Heart right ventricle (tissue), 16 donors: ENCODE measurements around the gene GSTT2B. TPM values are rescaled to one million over a fixed set of nuclear protein-coding genes. Genes with fewer than 3 reads are reported as not detected.

Experiments
- ATAC-seq, 8 donors: fragments of 200-7000 bp; cut with Tn5 transposase; one replicate each; pipeline ENCODE4 v1.9.1; 2020; ENCODE audit warnings: mild to moderate bottlenecking in 8 of 8, moderate library complexity in 8 of 8, moderate number of reproducible peaks in 1 of 8
- DNase-seq, 2 donors: peaks; one replicate each; pipeline ENCODE4 v3.0.0-alpha.2; 2020
- H3K27ac ChIP-seq, 10 donors: fragments of 200-600 bp; sonication (generic) in 2 of 10; one replicate each; pipeline versions ENCODE4 v1.5.0 to v1.8.0; 2020 to 2022; ENCODE audit warnings: mild to moderate bottlenecking in 3 of 10
- H3K27me3 ChIP-seq, 7 donors: fragments of 200-600 bp; one replicate each; pipeline ENCODE4 v1.8.0; 2021 to 2022; ENCODE audit warnings: mild to moderate bottlenecking in 2 of 7
- H3K36me3 ChIP-seq, 9 donors: fragments of 200-600 bp; sonication (generic) in 1 of 9; one replicate each; pipeline versions ENCODE4 v1.5.0 to v1.8.0; 2020 to 2022; ENCODE audit warnings: mild to moderate bottlenecking in 2 of 9
- H3K4me1 ChIP-seq, 9 donors: fragments of 200-600 bp; sonication (generic) in 1 of 9; one replicate each; pipeline versions ENCODE4 v1.5.0 to v1.8.0; 2020 to 2022; ENCODE audit warnings: mild to moderate bottlenecking in 4 of 9
- H3K4me3 ChIP-seq, 10 donors: fragments of 200-600 bp; sonication (generic) in 2 of 10; one replicate each; pipeline versions ENCODE4 v1.5.0 to v1.8.0; 2020 to 2022; ENCODE audit warnings: mild to moderate bottlenecking in 7 of 10, moderate library complexity in 2 of 10
- H3K9me3 ChIP-seq, 11 donors: fragments of 200-600 bp in 10 of 11; sonication (generic) in 2 of 11; one replicate each; pipeline versions ENCODE4 v1.5.0 to v1.8.0; 2013 to 2022; ENCODE audit warnings: mild to moderate bottlenecking in 2 of 11, control low read depth in 1 of 11, moderate library complexity in 1 of 11
- WGBS, 2 donors: extraction: QIAGEN DNeasy Blood & Tissue Kit; methylation state at CpG; one replicate each; pipeline ENCODE4 v1.1.7; 2013; ENCODE audit warnings: inconsistent platforms in 1 of 2; 5-methylcytosine and 5-hydroxymethylcytosine counted together
- intact Hi-C, 10 donors: fragments of 100-400 bp; cut with DNase I; formaldehyde crosslinking; loops; one replicate each; pipeline versions ENCODE4 v1.11.1 to v1.14.2; 2022
- polyA plus RNA-seq, 2 donors: library from polyadenylated mRNA; stranded (reverse); fragments of 200-250 nt; gene quantifications; one replicate each; pipeline ENCODE4 v1.2.3, GENCODE V29; 2013
- total RNA-seq, 10 donors: library from RNA; stranded (reverse); fragmentation: NEBNext Ultra II Directional in 3 of 10; extraction: Animal tissue kit (Norgen Biotek cat#: 25700) in 3 of 10; gene quantifications; one replicate each; pipeline versions ENCODE4 v1.2.1 to v1.2.4, GENCODE V29; 2021 to 2023
- TF ChIP-seq, protein P1 (sequence below), 9 donors: fragments of 200-600 bp; sonication (generic) in 2 of 9; IDR thresholded peaks; one replicate each; pipeline versions ENCODE4 v1.5.0 to v1.8.0; 2021 to 2022; ENCODE audit warnings: antibody characterized with exemption in 9 of 9, mild to moderate bottlenecking in 5 of 9, moderate library complexity in 1 of 9
- donor health status: Arrhythmogenic right ventricular cardiomyopathy.
- donor health status: ischemic (EF 13 %, LVEDD 7.1; RV severe dilation, severe dysfunction).
- donor health status: healthy with polysubstance abuse.
- donor health status: DM: no; HTN: yes; CAD: no.
- donor health status: DM: no; HTN: no; CAD: no.
- donor health status: ischemic (EF 25% LVEDD 6.9; RV normal size, moderate dysfunction).
- donor health status: ischemic (EF 25% LVEDD 5.7; RV mildly dilated, moderate dysfunction).
- donor health status: healthy.
- donor health status: DM: yes; HTN: yes; CAD: no.
- donor health status: Ischemic cardiomyopathy.
- donor health status: ischemic (EF 35%, LVEDD 5.7; RV mildly dilated, moderate dysfunction).
- donor health status: nonischemic (EF 11% LVEDD 7.7; RV severe dilation, severe dysfunction).
- donor health status: DM: yes; HTN: yes; CAD: no.
- donor health status: PGD.
- donor health status: ischemic (EF 29% LVEDD 5.4; RV normal size, mild dysfunction).
- donor health status: nonischemic (EF 23%, LVEDD 6.1; RV moderate dilation, normal function).

GSTT2B gene
- total and polyA plus RNA-seq, 12 donors, result 1.3 to 25.4 (median 5.4) TPM

DNA sequence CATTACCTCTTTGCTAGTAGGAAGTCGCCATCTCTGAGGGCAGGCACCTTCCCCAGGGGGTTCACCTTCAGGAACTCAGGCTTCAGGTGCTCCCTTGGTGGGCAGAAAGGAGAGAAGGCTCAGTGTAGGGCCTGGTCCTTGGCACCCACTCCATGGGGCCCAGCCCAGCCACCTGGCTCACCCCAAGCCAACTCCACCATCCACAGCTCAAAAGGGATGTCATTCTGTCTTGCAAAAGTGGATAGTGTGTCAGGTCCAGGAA, 47.0 kb upstream of the GSTT2B start:
- 83 to 100% methylated on average over 1 of the region's 1 CpG for WGBS, 2 donors
- intact Hi-C loops, result loop anchor here in 6 of 10 donors (5.0 to 10.0 kb wide), 3 partner anchors 71 to 167 kb away; no protein-coding TSS in a partner anchor

DNA sequence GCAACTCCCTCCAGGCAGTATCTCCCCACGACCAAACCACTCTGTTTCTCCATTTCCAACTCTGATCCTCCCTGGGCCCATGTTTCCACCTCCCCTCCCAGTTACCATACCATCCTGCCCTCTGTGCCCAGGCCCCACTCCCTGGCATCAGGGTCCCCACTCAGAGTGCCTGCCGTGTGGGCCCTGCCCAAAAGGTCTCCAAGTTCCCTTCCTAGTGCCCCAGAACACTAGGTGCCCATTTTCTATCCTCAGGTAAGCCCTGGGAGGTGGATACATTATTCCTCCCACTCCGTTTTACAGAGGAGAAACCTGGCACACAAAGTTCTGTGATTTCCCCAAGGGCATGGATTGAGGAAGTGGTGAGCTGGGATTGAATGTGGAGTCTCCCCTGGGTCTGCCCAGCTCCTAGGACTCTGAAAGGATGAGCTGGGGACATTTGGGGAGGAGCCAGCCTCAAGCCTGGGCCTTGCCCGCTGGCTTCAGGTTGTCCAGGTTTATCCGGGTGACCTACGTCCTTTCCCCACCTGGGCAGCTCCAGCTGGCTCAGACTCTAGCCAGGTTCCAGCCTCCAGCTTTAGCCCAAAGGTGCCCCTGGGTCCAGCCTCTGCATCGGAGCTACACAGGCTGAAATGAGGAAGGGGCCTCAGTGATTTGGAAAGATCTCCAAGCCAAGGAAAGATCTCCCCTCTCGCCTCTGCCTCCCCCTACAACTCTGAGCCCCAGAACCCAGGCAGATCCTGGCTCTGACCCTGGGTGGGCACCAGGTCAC, 46.4 kb upstream of the GSTT2B start:
- WGBS, 2 donors, result 81 to 94% methylated on average over 8 of the region's 8 CpGs
- TF ChIP-seq, protein P1, sequence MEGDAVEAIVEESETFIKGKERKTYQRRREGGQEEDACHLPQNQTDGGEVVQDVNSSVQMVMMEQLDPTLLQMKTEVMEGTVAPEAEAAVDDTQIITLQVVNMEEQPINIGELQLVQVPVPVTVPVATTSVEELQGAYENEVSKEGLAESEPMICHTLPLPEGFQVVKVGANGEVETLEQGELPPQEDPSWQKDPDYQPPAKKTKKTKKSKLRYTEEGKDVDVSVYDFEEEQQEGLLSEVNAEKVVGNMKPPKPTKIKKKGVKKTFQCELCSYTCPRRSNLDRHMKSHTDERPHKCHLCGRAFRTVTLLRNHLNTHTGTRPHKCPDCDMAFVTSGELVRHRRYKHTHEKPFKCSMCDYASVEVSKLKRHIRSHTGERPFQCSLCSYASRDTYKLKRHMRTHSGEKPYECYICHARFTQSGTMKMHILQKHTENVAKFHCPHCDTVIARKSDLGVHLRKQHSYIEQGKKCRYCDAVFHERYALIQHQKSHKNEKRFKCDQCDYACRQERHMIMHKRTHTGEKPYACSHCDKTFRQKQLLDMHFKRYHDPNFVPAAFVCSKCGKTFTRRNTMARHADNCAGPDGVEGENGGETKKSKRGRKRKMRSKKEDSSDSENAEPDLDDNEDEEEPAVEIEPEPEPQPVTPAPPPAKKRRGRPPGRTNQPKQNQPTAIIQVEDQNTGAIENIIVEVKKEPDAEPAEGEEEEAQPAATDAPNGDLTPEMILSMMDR (IDR thresholded peaks at IDR 0.05), result no peak
- intact Hi-C loops, result loop anchor here in 6 of 10 donors (5.0 to 10.0 kb wide), 3 partner anchors 70 to 167 kb away; no protein-coding TSS in a partner anchor
- Histone ChIP-seq H3K27ac (no peak overlapping the region), H3K4me3 (no peak overlapping the region), H3K4me1 (peaks cover 0 to 26% (median 21%) of the 10 kb centered on the region in 9 donors), H3K9me3 (no peaks in the 10 kb centered on the region), H3K36me3 (no peaks in the 10 kb centered on the region), H3K27me3 (no peaks in the 10 kb centered on the region)
- no peak for DNase-seq
- no peak for ATAC-seq

More for the DNA sequence above, 47.0 kb upstream of the GSTT2B start:
- H3K27ac ChIP-seq, result no peak overlapping the region
- H3K27me3 ChIP-seq, result no peaks in the 10 kb centered on the region
- peaks cover 0 to 31% (median 24%) of the 10 kb centered on the region in 9 donors for H3K4me1 ChIP-seq
- no peak for ATAC-seq
- no peak overlapping the region for H3K4me3 ChIP-seq
- no peaks in the 10 kb centered on the region for H3K36me3 ChIP-seq
- no peaks in the 10 kb centered on the region for H3K9me3 ChIP-seq
- no peak for DNase-seq
- TF ChIP-seq, protein P1 (IDR thresholded peaks at IDR 0.05), result no peak

DNA sequence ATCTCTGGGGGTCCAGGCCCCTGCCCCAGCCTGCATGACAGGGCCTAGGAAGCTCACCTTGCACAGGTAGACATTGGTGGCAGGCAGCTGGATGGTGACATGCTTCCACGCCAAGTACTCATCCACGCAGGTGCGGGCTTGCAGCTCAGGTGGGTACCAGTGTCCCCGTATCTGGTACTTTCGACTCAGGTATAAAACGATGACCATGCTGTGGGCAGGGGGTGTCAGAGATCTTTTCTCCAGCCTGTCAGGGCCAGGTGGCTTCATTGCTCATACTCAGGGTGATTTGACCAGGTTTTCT, 45.9 kb upstream of the GSTT2B start:
- Histone ChIP-seq H3K27ac (no peak overlapping the region), H3K4me3 (no peak overlapping the region), H3K36me3 (no peaks in the 10 kb centered on the region), H3K4me1 (peaks cover 0 to 21% (median 15%) of the 10 kb centered on the region in 9 donors), H3K27me3 (no peaks in the 10 kb centered on the region), H3K9me3 (no peaks in the 10 kb centered on the region)
- intact Hi-C loops, result loop anchor here in 6 of 10 donors (5.0 to 10.0 kb wide), 3 partner anchors 70 to 168 kb away; no protein-coding TSS in a partner anchor
- TF ChIP-seq, protein P1 (IDR thresholded peaks at IDR 0.05), result no peak
- DNase-seq (no peak), ATAC-seq (no peak)
- WGBS, 2 donors, result 91 to 98% methylated on average over 6 of the region's 6 CpGs

DNA sequence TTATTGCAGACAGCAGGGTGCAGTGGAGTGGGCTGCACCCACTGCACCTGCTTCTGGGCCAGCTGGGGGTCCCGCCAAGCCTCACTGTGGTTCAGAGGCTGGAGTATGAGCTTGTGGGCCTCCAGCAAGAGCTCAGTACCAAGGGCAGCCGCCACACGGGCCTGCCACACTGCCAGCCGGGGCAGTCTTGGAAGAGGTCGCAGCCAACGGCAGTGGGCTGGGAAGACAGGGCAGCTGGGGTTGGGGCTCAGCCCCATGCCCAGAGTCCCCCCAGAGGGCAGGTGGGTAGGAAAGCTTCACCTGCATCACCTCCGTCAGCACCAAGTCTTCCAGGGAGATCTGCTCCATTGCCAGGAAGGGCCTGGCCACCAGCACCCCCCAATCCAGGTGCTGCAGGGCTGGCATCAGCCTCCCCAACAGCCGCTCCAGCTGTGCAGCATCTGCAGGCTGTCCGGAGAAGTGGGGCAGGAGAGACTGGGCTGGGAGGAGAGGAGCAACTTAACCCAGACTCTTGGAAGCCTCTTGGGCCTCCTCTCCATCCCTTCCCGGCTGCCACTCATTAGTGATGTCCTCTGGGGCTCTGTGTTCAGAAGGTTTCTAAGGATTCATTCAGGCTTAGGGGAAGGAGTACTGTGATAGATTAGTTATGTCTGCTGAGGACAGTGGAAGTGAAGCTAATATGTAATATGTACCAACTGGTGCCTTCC, 45.4 kb upstream of the GSTT2B start:
- H3K9me3 ChIP-seq, result no peaks in the 10 kb centered on the region
- no peak overlapping the region for H3K4me3 ChIP-seq
- 82 to 94% methylated on average over 10 of the region's 10 CpGs for WGBS, 2 donors
- H3K36me3 ChIP-seq, result no peaks in the 10 kb centered on the region
- ATAC-seq (no peak), DNase-seq (no peak)
- intact Hi-C loops, result loop anchor here in 6 of 10 donors (5.0 to 10.0 kb wide), 3 partner anchors 69 to 168 kb away; no protein-coding TSS in a partner anchor
- H3K4me1 ChIP-seq, result peaks cover 0 to 18% (median 14%) of the 10 kb centered on the region in 9 donors
- TF ChIP-seq, protein P1 (IDR thresholded peaks at IDR 0.05), result no peak
- peak overlapping the region in 2 of 10 donors; percentile 61 to 65 for H3K27ac ChIP-seq
- H3K27me3 ChIP-seq, result no peaks in the 10 kb centered on the region
